SJCRH30 (cell line): ENCODE results near the gene DAGLA. TPM values are rescaled to one million over a fixed set of nuclear protein-coding genes. Genes with fewer than 3 reads are reported as not detected.

Source experiments
- DNase-seq, 2 experiments: peaks; one replicate each; pipeline ENCODE4 v3.0.0-alpha.2; 2015 to 2020
- H3K27ac ChIP-seq: fragments of 250-450 bp; sonication (Bioruptor Pico); 2 replicates; pipeline ENCODE4 v1.5.1; 2020; ENCODE audit warnings: mild to moderate bottlenecking, moderate library complexity
- H3K27me3 ChIP-seq: fragments of 250-450 bp; sonication (Bioruptor Pico); 2 replicates; pipeline ENCODE4 v1.5.1; 2020; ENCODE audit warnings: mild to moderate bottlenecking, moderate library complexity
- H3K36me3 ChIP-seq: fragments of 250-450 bp; sonication (Bioruptor Pico); 2 replicates; pipeline ENCODE4 v1.5.1; 2020; ENCODE audit warnings: mild to moderate bottlenecking, moderate library complexity
- H3K4me1 ChIP-seq: fragments of 250-450 bp; sonication (Bioruptor Pico); 2 replicates; pipeline ENCODE4 v1.5.1; 2020; ENCODE audit warnings: mild to moderate bottlenecking, moderate library complexity
- H3K4me3 ChIP-seq: fragments of 250-450 bp; sonication (Bioruptor Pico); 2 replicates; pipeline ENCODE4 v1.5.1; 2020; ENCODE audit warnings: mild to moderate bottlenecking, moderate library complexity
- H3K9me3 ChIP-seq: fragments of 250-450 bp; sonication (Bioruptor Pico); replicated peaks from 2 replicates; pipeline ENCODE4 v1.5.1; 2020; ENCODE audit warnings: mild to moderate bottlenecking, moderate library complexity
- total RNA-seq: library from RNA; depleted of rRNA; stranded (reverse); fragments of >200 nt; shearing (Covaris generic); gene quantifications from 2 replicates; pipeline ENCODE4 v1.2.3, GENCODE V29; 2014

DAGLA gene
- total RNA-seq, 1 experiment from 2014 or later = 2.5 TPM

DNA sequence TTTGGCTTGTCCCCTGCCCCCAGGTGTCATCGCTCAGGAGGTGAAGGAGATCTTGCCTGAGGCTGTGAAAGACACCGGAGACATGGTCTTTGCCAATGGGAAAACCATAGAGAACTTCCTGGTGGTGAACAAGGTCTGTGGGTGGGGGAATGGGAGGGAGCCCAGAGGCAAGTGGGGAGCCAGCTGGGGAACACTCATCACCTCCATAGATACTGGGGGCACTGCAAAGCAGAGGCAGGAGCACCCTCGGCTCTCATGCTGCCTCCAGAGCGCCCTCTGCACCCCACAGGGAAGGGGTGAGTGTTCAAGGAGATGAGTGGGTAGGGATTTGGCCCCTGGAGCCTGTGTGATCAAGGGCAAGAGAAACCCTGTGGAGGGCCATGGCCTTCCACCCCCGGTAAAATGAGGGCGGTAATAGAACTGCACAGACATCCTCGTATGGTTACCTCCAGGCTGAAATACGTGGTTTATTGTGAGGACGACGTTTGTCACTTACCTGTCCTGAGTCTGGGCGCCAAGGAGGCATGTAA is 98.2 kb downstream of the DAGLA start:
- H3K36me3 ChIP-seq = no peaks in the 10 kb centered on the region
- H3K4me3 ChIP-seq = no peak overlapping the region
- H3K4me1 ChIP-seq = peaks cover 16% of the 10 kb centered on the region
- H3K27ac ChIP-seq = no peak overlapping the region
- DNase-seq = no peak
- no peaks in the 10 kb centered on the region for H3K9me3 ChIP-seq
- no peaks in the 10 kb centered on the region for H3K27me3 ChIP-seq

DNA sequence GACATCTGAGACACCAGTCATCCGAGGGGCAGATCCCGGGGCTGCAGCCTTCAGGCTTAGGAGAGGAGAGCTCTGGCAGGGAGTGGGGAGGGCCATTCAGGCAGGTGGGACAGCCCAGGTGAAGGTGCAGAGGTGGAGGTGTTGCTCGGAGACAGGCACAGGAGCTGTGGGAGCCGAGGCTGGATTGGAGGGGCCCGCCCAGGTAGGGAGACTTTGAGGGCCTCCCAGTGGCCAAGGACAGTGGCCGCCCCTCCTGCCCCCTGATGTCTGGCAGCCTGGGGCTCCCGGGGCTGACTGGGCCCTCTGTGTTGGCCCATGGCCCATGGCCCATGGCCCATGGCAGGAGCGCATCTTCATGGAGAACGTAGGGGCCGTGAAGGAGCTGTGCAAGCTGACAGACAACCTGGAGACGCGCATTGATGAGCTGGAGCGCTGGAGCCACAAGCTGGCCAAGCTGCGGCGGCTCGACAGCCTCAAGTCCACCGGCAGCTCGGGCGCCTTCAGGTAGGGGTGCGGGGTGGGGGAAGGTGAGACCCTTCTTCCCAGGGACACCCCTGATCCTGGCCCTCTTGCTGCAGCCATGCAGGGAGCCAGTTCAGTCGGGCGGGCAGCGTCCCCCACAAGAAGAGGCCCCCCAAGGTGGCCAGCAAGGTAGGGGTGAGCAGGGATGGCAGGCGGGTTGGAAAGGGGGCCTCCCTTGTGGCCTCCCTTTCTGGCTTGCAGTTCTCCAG is 98.9 kb downstream of the DAGLA start:
- no peak overlapping the region for H3K4me3 ChIP-seq

DNA sequence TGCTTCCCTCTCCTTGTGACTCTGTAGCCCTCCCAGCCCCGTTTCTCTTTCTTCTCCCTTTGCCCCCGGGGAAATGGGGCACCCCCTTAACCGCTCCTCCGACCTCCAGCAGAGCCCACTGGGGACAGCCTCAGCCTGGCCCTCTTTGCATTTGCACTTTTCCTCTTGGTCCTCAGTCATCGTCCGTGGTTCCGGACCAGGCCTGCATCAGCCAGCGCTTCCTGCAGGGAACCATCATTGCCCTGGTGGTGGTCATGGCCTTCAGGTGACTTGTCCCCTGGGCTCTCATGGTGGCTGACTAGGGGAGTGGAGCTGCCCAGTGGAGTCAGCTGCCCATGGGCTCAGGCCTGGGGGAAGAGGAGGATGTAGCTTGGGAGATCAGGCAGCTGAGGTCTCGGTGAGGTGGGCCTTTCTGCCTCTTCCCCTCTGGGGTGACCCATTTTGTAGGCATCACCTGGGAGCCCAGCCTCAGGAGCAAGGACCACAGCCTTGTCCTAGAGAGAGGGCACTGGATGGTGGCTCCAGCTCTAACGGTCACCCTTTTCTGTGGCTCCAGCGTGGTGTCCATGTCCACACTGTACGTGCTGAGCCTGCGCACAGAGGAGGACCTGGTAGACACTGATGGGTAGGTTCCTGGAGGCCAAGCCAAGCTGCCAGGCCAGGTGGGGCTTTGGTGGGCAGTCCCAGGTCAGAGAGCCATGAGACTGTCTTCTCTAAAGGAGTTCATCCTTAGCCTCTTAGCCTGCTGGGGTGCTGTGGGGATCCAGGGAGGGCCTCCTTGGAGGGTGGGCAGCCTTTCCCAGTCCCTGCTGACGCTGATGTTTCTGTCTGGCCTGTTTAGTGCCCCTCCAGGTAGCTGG is 99.7 kb downstream of the DAGLA start:
- H3K4me1 ChIP-seq = peaks cover 31% of the 10 kb centered on the region
- no peak for DNase-seq
- H3K4me3 ChIP-seq = no peak overlapping the region
- H3K27ac ChIP-seq = no peak overlapping the region
- no peaks in the 10 kb centered on the region for H3K36me3 ChIP-seq
- no peaks in the 10 kb centered on the region for H3K9me3 ChIP-seq
- H3K27me3 ChIP-seq = no peaks in the 10 kb centered on the region

More for the DNA sequence above, 98.9 kb downstream of the DAGLA start:
- Histone ChIP-seq H3K27me3 (no peaks in the 10 kb centered on the region), H3K27ac (no peak overlapping the region), H3K36me3 (no peaks in the 10 kb centered on the region), H3K9me3 (no peaks in the 10 kb centered on the region), H3K4me1 (peaks cover 23% of the 10 kb centered on the region)
- DNase-seq = no peak

DNA sequence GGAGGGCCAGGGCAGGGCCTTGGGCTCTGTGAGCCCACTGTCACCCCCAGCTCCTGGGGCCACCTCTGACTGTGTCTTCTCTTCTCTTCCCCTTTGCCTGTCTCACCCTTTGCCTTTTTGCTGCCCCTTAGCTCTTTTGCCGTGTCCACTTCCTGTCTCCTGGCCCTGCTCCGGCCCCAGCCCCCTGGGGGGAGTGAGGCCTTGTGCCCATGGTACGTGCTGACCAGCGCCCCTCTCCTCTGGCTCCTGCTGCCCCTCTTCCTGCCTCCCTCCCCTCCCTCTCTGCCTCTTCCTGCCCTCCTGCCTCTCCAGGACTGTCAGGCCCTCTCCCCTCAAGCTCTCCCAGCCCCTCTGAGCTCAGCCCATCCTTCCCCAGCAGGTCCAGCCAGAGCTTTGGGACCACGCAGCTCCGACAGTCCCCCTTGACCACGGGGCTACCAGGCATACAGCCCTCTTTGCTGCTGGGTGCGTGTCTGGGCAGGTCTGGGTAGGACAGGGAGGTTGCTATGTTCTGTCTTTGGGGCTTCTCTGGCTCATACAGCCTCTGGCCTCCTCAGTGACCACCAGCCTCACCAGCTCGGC is 100.5 kb downstream of the DAGLA start:
- no peaks in the 10 kb centered on the region for H3K36me3 ChIP-seq
- H3K27me3 ChIP-seq = no peaks in the 10 kb centered on the region
- no peak overlapping the region for H3K27ac ChIP-seq
- H3K4me1 ChIP-seq = peaks cover 33% of the 10 kb centered on the region
- DNase-seq = no peak
- no peaks in the 10 kb centered on the region for H3K9me3 ChIP-seq
- H3K4me3 ChIP-seq = no peak overlapping the region

DNA sequence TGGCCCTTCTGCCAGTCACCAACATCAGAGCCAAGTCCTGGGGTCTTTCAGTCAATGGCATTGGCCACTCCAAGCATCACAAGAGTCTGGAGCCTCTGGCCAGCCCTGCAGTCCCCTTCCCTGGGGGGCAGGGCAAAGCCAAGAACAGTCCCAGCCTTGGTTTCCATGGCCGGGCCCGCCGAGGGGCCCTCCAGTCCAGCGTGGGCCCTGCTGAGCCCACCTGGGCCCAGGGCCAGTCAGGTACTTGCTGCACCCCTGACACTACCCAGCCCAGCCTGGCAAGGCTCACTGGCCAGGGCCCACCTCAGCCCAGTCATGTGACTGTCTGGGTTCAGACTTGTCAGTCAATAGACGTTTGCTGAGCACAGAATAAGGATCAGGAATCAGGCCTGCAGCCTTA is 101.4 kb downstream of the DAGLA start:
- no peak for DNase-seq
- Histone ChIP-seq H3K27ac (no peak overlapping the region), H3K9me3 (no peaks in the 10 kb centered on the region), H3K4me1 (peaks cover 33% of the 10 kb centered on the region), H3K4me3 (no peak overlapping the region), H3K36me3 (no peaks in the 10 kb centered on the region), H3K27me3 (no peaks in the 10 kb centered on the region)

DNA sequence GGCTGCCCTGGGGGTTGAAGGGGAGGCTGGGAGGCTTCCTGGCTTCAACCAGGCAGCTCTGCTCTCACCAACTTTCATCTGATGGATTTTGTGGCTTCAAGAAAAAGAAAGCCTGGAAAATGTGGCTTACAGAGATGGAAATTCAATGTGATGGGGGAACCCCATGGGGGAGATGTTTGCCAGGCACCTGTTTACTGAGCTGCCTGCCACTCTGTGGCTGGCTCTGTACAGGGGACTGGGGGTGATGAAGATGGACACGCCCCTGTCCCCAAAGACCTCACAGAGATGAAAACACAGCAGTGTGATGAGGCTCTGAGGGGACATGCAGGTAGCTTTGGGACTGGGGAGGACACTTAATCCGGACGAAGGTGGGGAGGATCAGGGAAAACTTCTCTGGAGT is 102.1 kb downstream of the DAGLA start:
- DNase-seq = peak in 1 of 2 experiments; percentile 34
- H3K36me3 ChIP-seq = no peaks in the 10 kb centered on the region
- H3K27ac ChIP-seq = no peak overlapping the region

DNA sequence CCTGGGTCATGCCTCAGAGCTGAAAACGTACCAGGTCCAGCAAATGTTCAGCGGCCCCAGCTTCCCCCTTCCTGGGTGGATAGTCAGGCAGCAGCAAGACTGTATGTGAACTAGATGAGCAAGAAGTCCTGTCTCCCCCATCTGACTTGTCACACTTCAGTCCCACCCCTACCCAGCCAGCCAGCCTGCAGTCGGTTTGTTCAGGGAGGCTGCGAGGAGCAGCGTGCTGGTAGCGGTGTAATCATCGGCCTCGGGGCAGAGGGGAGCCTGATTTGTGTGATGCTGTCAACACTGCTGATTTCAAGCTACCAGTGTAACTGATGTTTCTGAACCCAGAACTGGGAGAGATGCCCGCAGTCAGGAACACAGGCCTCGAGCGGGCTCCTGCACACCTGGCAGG is 102.7 kb downstream of the DAGLA start:
- H3K27ac ChIP-seq = no peak overlapping the region
- peaks cover 33% of the 10 kb centered on the region for H3K4me1 ChIP-seq
- no peak overlapping the region for H3K4me3 ChIP-seq
- no peaks in the 10 kb centered on the region for H3K9me3 ChIP-seq
- DNase-seq = no peak
- H3K27me3 ChIP-seq = no peaks in the 10 kb centered on the region
- no peaks in the 10 kb centered on the region for H3K36me3 ChIP-seq

More for the DNA sequence above, 102.1 kb downstream of the DAGLA start:
- Histone ChIP-seq H3K9me3 (no peaks in the 10 kb centered on the region), H3K4me3 (no peak overlapping the region), H3K4me1 (peaks cover 33% of the 10 kb centered on the region), H3K27me3 (no peaks in the 10 kb centered on the region)

DNA sequence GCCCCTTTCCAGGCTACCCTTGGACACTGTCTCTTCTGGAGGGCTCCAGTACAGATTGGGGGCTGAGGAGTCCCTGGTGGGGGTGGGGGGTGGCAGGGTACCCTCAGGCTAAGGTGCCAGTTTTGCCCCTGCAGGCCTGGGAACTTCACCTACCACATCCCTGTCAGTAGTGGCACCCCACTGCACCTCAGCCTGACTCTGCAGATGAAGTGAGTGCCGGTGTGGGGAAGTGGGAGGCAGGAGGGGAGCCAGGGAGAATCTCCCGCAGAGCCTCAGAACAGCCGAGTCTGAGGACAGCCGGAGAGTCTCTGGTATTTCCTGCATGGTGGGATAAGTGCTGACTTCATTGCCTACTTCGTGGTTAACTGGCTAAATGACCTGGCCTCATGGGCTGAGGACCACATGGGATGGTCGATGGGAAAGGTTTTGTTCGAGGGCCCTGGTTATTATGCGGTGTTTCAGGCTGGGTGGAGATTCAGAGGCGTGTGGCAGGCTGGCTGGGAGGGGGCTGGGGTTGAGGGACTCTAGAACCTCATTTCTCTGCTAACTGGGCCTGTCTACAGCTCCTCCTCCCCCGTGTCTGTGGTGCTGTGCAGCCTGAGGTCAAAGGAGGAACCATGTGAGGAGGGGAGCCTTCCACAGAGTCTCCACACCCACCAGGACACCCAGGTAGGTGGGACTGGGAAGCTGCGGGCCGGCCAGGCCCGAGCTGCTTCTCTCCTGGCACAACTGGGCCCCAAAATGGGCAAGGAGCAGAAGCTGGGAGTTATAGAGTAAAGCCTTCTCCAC is 103.7 kb downstream of the DAGLA start:
- Histone ChIP-seq H3K27me3 (no peaks in the 10 kb centered on the region), H3K27ac (peak overlapping the region; percentile 82), H3K4me1 (peaks cover 33% of the 10 kb centered on the region), H3K4me3 (no peak overlapping the region), H3K36me3 (no peaks in the 10 kb centered on the region), H3K9me3 (no peaks in the 10 kb centered on the region)
- DNase-seq = peak; percentile 48 to 55

DNA sequence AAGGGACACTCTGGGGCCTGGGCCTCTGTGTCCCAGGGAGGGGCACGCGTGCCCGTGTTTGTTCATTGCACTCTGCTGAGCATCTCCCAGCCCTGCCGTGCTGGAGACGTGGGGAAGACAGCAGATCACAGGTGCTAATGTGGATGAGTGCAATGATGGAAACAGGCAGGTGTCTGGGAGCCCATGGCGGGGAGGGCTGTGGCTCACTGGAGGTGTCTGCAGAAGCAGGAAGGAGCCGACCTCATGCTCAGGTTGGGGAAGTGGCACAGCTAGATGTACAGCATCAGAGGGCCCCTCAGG is 104.3 kb downstream of the DAGLA start:
- H3K27me3 ChIP-seq = no peaks in the 10 kb centered on the region
- no peaks in the 10 kb centered on the region for H3K9me3 ChIP-seq
- peak overlapping the region; percentile 82 for H3K27ac ChIP-seq
- H3K4me1 ChIP-seq = peaks cover 33% of the 10 kb centered on the region
- peak; percentile 70 to 78 for DNase-seq
- no peak overlapping the region for H3K4me3 ChIP-seq
- no peaks in the 10 kb centered on the region for H3K36me3 ChIP-seq

DNA sequence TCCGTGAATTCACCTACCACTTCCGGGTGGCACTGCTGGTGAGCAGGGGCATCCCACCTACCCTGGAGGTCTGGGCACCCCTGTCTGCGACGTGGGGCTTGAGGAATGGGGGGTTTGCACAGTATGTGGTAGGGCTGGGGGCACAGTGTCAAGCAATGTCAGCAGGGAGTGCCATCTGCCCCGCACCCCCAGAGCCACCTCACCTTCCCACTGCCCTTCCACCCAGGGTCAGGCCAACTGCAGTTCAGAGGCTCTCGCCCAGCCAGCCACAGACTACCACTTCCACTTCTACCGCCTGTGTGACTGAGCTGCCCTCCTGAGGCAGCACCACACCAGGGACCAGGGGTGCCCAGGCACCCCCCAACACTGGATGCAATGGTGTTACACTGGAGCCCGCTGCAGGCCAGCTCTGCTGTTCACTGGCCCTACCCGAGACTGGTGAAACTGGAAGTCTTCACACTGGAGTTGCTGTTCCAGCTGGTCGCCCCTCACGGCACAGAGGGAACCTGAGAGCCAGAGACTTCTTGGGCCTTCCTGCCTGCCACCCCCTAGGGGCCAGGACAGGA is 105.7 kb downstream of the DAGLA start:
- H3K27ac ChIP-seq = no peak overlapping the region
- no peak overlapping the region for H3K4me3 ChIP-seq
- H3K9me3 ChIP-seq = no peaks in the 10 kb centered on the region
- no peaks in the 10 kb centered on the region for H3K27me3 ChIP-seq
- H3K4me1 ChIP-seq = peaks cover 33% of the 10 kb centered on the region
- no peaks in the 10 kb centered on the region; the same call in 1 of the 2 replicates for H3K36me3 ChIP-seq
- no peak for DNase-seq

DNA sequence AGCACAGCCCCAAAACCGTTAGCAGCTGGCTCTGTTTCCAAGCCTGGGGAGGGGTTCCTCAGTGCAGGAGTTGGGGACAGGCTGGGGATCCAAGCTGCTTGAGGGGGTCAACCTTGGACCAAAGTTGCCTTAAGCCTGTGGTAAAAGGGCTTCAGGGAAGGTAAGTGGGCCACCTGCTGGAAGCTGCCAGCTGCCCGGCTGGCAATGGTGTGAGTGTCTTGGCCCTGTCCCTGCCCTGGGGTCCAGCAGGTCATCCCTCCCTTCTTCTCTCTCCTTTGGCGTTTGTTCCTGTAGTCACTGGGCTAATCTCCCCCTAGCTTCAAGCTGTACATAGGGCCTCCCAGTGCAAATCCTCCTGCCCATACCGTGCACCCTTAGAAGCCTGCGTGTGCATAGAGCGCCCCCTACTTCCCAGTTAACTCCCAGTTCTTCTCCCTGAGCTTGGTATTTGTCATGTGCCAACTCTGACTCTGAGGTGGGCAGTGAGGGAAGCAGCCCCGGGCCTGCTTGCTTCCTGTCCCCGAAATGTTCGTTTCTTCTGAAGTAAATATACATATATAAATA is 107.8 kb downstream of the DAGLA start:
- Histone ChIP-seq H3K27ac (no peak overlapping the region), H3K9me3 (no peaks in the 10 kb centered on the region), H3K4me1 (peaks cover 17% of the 10 kb centered on the region), H3K4me3 (no peak overlapping the region), H3K36me3 (no peaks in the 10 kb centered on the region; the same call in 1 of the 2 replicates), H3K27me3 (no peaks in the 10 kb centered on the region)
- peak; percentile 34 to 57 for DNase-seq

DNA sequence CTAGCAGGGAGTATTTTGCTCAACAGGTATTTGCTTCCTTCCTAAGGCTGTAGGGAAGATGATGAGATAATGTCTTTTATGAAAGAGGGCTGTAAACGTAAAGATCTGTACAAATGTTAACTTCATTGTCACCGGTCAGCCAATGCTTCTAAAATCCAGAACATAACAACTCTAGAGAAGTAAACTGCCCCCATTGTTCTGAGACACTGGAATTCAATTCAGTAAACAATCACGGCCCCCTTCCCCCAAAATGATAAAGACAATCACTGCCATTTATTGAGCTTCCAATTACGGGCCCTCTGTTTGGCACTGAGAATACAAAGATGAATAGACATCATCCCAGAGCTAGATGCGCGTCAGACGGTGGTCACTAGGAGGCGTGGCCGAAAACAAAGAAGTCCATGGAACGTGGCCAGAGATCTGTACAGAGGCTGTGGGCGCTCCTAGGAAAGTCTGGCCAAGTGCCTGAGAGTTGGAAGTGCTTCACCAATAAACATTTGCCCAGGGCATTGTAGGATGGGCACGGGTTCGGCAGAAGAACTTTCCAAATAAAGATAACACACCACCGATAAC is 111.6 kb downstream of the DAGLA start:
- Histone ChIP-seq H3K4me1 (0 out of 2 replicates have a peak, but pooled peaks cover 3% of the 10 kb centered on the region), H3K27ac (peak overlapping the region; percentile 99), H3K36me3 (peaks cover 16% of the 10 kb centered on the region), H3K4me3 (peak overlapping the region; percentile 91), H3K27me3 (no peaks in the 10 kb centered on the region), H3K9me3 (no peaks in the 10 kb centered on the region)
- peak; percentile 79 to 86 for DNase-seq

DNA sequence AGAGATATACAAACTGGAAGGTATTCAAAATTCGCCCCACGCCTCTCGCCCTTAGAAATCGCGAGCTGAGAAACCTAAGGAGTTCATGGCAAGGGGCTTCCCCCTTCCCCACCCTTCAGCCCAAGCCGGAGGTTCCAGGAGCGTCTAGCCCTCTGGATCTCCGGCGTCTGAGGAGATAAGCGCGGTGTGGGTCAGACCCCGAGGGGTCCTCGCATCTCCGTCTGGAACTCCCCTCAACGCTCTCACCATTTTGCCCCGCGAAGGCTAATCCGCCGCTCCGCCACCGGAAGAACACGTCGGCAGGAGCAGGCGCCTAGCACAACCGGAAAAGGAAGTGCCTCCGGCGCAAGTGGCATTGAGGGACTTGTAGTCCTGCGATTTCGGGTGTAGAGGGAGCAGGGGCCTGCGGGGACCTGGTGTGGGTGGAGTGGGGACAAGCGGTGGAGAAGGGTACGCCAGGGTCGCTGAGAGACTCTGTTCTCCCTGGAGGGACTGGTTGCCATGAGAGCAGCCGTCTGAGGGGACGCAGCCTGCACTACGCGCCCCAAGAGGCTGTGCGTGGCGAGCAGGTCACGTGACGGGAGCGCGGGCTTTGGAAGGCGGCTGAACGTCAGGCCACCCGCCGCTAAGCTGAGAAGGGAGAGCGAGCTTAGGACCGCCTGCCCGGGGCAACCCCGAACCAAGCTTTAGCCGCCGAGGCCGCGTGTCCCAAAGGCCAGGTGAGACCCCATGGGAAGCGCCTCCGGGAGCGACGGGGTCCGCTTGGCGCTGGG is 112.3 kb downstream of the DAGLA start, which contains the start of the genes FEN1 and TMEM258:
TSS of gene FEN1 (plus strand) at position 602 of the 773 bp plus-strand sequence. CDS start 2,451 bp downstream, outside the sequence.
TSS of gene TMEM258 (minus strand) at position 290 of the 773 bp plus-strand sequence. CDS start at position 249, 41 bp downstream.
- peaks cover 21% of the 10 kb centered on the region for H3K36me3 ChIP-seq

More for the DNA sequence above, 112.3 kb downstream of the DAGLA start, which contains the start of the genes FEN1 and TMEM258:
- H3K4me1 ChIP-seq = 0 out of 2 replicates have a peak, but pooled peaks cover 3% of the 10 kb centered on the region
- H3K27me3 ChIP-seq = no peaks in the 10 kb centered on the region
- peak; percentile 92 to 93 for DNase-seq
- H3K27ac ChIP-seq = peak within 1 kb of the TSS; percentile 99
- H3K9me3 ChIP-seq = no peaks in the 10 kb centered on the region
- peak within 1 kb of the TSS; percentile 91 for H3K4me3 ChIP-seq
